ENCODE results near the gene SRC.

SRC gene

DNA sequence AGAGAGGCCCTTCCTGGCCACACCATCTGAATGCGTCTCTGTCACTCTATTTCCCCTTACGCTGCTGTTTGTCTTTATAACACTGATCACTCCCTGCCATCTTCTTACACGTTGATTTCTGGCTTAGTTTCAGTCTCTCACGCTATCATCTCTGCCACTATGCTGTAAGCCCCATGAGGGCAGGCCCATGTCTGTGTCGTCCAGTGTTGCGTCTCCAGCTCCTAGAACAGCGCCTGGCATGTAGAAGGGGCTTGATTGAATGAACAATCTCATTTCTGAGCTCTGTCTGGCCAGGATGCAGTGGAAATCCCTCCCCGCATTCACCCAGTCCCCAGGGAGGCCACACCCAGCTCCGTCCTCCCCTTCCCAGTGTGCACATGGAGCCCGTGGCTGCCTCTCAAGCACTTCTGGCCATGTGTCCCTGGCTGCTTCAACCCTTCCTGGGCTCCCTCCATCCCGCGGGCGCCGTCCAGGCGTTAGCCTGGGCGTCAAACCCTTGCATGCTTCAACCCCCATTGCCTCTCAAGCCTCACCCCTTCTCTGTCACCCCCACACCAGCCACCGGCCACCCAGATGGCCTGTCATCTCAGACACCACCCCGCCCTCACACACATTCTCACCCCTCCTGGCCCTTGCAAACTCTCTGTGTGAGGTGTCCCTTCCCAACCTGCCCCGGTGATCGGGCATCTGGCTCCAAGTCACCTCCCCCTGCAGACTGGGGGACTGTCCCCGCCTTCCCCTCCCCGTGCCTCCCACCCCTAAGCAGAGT lies 71.1 kb downstream of the SRC start:
- no peak for DNase-seq

DNA sequence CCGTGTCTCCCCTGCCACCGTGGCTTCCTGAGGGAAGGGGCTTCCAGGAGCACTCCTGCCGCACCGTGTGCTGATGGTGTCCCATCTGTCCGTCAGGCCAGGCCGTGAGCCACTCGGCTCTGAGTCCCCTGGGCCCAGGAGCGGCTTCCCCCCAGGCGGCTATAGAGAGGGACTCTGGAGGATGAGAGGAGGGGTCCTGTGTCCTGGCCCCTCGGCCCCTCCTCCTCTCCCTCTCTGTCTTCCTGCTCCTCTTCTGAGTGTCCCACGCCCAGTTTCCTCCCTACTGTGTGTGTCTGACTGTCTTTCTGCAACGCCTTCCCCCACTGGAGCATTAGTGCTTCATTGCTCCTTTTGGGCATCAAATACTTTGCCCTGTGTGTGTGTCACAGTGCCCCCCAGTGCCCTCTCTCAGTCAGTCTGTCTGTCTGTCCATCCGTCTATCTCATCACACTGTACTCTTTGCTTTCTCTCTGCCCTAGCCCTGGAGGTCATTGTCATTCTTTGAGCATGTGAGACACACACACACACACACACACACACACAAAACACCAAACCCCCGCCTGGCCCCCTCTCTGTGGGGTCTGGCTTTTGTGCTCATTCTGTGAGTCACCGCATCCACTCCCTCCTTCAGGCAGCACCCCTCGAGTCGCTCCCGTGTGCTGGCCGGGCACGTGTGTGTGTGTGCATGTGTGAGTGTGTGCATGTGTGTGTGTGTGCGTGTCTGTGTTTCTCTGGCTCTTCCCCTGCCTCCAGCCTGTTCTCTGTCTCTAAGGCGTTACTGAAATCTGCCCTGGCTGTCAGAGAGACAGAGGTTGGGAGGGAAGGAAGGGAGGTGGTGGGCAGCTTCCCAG lies 71.9 kb downstream of the SRC start:
- DNase-seq = no peak

DNA sequence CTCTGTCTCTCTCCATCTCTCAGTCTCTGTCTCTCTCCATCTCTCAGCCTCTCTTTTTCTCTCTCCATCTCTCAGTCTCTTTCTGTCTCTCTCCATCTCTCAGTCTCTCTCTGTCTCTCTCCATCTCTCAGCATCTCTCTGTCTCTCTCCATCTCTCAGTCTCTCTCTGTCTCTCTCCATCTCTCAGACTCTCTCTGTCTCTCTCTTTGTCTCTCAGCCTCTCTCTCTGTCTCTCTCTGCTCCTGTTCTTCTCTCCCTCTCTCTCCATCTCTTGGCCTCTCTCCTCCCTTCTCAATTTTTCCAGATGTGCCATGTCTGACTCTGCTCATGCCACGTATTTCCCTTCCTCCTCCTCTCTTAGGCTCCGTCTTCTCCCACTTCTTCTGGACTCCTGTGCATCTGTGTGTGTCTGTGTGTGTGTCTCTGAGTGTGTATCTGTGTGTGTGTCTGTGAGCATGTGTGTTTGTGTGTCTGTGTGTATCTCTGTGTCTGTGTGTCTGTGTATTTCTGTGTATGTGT lies 72.7 kb downstream of the SRC start:
- DNase-seq = no peak

DNA sequence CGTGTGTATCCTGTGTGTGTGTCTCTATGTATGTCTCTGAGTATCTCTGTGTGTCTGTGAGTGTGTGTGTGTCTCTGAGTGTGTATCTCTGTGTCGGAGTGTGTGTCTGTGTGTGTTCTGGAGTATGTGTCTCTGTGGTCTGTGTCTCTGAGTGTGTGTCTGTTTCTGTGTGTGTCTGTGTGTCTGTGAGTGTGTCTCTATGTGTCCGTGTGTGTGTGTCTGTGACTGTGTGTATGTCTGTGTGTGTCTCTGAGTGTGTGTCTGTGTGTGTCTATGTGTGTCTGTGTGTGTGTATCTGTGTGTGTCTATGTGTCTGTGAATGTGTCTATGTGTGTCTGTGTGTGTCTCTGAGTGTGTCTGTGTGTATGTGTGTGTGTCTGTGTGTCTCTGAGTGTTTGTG lies 73.4 kb downstream of the SRC start:
- DNase-seq = no peak

DNA sequence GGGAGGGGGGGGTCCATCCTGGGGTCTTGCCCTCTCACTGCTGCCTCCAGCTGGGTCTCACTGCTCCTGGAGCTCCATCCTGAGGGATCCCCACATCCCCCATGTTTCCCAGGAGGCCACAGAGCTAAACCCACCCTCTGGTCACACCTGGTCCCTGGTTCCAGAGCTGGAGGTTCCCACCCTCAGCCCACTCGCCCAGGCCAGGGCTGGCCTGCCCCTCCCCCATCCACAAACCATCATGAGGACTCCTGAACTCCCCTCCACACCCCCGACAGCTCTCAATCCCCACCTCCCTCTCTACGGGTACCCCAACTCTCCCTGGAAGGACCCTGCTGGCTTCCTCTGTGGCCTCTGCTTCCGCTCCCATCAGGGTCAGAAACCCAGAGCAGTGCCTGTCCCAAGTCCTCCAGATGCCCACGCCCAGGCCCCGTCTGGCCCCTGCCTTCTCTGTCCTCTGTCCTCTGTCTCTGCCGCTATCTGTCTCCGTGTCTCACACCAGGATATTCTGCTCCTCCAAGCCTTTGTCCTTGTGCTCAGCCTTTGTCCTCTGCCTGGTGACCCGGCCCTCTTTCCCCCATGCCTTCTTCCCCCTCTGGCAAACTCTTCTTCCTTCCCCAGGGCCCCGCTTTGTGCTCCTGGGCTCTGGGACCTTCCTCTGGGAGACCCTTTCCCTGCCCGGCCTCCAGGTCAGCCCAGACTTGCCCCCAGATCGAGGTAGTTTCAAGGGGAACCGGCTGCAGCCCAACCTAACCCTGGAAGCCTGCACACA lies 74.0 kb downstream of the SRC start:
- DNase-seq = no peak

DNA sequence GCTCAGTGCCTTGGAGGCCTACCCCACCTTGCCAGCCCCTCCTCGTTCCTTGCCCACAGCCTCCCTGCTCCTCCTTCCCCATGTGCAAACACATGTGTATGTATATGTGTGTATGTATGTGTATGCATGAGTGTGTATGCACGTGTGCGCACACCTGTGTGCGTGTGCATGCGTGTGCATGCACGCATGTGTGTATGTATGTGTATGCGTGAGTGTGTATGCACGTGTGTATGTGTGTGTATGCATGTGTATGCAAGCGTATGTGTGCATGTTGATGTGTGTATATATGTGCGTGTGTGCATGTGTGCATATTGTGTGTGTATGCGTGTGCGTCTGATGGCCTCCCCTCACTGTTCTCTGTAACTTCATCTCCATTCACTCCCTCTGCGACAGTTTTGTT lies 74.7 kb downstream of the SRC start:
- DNase-seq = no peak

DNA sequence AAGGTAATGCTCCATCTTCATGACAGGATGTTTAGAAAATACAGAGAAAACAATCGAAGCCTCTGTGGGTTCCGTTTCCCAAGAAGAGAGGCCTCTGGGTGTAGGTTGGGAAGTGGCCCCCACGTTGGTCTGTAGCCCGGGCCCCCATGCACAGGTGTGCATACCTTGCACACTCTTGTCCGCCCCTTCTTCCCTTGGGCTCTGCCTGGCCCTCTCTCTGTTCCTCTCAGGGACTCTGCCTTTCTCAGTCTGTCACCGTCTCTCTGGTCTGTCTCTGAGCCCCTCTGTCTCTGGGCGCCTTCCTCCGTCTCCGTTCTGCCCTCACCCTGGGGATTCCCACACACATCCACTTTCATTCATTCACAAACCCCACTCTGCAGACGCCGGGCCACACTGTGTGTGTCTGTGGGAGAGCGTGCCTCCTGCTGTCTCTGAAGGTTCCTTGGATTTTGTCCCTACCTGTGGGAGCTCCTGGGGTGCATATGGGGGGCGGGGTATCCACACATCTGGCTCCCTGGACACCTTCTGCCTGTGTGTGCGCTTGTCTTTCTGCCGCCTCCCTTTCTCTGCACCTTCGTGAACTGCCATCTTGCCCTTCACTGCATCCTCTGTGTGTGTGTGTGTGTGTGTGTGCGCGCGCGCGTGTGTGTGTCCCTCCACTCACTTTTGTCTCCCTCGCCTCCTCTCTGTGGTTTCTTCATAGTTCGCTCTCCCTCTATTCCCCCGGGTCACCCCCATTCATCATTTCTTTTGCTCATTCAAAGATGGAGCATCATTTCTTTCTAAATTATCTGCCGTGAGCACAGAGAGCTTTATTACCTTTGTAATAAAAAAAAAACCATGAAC lies 75.3 kb downstream of the SRC start:
- DNase-seq = no peak

DNA sequence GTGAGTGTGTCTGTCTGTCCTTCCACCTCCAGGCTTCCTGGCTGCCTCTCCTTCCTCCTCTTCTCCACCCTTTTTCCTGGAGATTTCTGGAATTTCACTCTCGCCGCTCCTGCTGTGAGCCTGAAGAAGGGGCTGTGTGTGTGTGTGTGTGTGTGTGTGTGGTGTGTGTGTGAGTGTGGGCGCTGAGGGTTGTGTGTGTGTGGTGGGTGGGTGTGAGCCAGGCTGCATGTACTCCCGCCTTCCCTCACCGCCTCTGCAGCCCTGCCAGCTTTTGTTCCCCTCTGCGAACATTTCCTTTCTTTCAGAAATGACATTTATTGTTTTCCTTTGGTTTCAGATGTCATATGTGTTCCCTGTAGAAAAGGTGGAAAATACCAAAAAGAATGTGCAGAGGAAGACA lies 76.0 kb downstream of the SRC start:
- no peak for DNase-seq

DNA sequence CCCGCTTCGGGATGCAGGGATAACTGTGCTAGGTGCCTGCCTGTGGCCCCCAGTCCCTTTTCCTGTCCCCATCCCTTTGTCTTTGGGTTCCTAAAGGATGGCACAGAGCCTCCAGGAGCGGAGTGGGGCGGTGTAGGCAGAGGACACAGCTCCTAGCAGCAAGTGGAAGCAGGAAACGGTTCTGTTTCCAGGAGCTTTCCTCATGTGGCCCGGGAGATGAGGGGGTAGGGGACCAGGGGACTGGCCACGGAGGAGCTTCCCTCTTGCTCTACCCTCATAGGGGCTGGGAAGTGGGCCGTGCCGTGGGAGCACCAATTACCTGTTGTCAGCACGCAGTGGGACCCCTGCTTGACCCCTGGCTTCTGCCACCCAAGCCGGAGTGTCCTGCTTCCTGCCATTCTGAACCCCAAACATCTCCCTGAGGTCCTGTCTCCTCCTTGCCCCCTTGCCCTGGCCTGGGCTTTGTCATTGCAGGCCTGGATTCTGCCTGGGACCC lies 76.9 kb downstream of the SRC start:
- no peak for DNase-seq

DNA sequence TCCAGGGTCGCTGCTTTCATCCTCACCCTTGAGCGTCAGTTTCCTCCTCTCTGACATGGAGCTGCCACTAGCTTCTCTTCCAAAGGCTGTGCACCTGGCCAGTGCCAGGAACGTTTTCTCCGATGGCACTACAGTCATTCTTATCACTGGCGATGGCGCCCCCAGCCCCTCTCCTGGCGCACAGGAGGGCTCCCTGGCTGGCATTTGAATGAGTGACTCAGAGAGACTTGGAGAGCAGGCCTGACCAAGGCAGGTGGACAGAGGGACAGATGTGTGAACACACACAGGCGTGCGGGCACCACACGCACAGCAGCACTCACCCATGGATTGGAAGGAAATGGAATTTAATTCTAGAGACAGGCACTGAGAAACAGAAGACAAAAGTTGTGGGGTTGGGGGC lies 77.6 kb downstream of the SRC start:
- no peak for DNase-seq

DNA sequence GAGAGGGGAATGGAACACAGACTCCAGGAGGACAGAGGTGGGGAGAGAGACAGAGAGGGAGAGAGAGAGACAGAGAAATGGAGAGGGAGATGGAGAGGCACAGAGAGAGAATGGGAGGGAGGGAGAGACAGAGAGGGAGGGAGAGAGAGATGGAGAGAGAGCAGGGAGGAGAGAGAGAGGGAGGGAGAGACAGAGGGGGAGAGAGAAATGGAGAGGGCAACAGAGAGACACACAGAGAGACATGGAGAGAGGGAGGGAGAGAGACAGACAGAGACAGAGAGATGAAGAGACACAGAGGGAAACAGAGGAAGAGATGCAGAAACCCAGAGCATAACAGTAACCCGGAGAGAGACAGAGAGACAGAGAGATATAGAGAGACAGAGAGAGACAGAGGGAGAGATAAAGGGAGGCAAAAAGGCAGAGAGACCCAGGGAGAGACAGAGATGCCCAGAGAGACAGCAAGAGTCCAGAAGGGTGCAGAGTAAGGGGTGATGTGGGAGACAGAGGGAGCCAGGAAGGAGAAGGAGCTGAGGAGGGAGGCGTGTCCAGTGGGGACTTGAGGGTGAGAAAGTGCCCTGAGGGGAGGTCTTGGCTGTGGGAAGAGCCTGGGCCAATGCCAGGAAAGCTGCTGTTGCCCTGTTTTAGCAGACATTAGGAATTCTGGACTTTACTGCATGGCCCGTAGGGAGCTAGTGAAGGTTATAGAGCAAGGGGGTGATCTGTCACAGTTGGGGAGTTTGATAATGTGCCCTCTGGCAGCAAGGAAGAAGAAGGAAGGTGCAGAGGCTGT lies 78.3 kb downstream of the SRC start:
- DNase-seq = no peak

DNA sequence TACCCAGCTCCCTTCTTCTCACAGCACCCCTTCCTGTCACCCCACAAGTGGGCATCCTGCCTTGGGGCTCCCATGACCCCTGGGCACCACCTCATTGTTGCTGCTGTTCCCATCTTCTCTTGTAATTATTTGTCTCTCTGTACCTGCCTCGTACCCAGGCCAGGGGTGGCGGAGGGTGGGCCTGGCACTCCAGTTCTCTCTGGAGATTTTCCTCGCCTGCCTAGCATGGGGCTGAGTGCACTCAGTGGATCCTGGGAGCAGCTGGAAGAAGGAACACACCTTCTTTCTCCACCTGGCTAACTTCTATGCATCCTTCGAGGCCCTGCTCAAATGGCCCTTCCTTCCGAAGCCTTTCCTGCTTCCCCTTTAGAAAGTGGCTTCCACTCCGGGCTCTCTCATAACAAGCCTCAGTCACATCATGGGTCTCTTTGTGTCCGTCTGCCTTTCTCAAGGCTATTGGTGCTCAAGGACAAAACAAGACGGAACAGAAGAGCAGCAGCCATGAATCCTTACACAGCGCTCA lies 79.2 kb downstream of the SRC start:
- DNase-seq = no peak

DNA sequence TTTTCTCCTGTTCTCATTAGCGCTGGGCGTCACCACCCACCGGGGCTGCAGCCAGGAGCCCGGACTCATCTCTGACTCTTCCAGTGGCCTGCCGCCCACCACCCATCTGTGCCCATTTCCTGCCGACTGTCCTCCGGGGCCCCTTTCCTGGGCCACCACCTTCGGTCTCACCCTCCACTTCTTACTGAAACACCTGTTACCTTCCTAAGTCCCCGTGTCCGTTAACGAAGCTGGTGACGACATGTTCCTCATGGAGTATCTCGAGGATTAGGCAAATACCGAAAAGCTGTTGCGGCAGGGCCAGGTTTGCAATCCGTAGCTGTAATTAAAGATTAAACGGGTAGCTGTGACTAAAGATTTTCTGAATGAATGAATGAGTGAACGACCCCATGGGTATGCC lies 80.2 kb downstream of the SRC start:
- DNase-seq = no peak

DNA sequence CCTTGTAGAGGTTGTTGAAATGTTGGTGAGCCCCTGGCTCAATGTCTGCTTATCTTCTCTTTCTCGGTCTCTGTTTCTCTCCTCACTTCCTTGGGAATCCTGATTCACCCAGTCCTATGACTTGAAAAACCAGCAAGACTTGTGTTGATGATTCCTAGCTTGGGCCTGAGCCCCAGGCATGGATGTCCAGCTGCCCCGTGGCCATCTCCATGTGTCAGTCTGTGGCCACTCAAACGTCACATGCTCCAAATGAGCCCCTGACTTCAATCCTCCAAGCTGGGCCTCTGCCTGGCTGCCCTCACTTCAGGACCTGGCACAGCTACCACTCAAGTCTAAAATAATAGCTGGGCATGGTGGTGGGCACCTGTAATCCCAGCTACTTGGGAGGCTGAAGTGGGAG lies 81.0 kb downstream of the SRC start:
- DNase-seq = no peak

DNA sequence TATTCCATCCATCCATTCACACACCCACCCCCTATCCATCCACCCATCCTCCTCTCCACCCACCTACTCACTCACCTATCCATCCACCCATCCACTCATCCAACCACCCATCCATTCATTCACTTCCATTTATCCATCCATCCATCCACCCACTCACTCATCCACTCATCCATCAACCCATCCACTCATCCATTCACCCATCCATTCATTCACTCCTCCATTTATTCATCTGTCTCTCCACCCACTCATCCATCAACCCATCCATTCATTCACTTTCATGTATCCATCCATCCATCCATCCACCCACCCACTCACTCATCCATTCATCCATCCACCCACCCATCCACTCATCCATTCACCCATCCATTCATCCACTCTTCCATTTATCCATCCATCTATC lies 84.1 kb downstream of the SRC start:
- DNase-seq = no peak

DNA sequence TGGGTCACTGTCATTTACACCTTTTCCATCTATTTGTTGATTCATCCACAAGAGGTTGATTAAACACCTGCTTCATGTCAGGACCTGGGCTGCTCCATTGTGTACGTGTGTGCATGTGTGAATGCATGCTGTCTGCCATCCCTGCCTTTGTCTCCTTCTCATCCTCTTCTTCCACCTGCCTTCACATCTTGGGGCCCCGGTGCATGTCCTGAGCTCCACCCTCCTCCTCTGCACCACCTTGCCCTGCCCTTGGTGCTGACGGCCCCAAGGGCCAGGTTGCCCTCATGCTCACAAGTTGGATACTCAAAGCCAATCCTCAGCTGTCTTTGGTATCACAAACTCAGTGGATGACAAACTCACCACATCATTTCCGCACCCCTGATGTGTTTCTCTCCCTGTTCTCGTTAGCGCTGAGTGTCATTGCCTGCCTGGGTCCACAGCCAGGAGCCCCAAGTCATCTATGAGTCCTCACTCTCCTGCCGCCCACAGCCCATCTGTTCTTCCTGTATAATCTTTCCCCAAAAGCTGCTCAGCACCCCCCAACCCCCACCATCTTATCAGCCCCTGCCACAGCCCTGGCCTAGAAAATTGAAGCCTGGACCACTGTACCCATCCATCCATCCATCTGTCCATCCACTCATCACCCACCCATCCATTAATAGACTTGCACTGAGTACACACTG lies 85.0 kb downstream of the SRC start:
- DNase-seq = no peak

DNA sequence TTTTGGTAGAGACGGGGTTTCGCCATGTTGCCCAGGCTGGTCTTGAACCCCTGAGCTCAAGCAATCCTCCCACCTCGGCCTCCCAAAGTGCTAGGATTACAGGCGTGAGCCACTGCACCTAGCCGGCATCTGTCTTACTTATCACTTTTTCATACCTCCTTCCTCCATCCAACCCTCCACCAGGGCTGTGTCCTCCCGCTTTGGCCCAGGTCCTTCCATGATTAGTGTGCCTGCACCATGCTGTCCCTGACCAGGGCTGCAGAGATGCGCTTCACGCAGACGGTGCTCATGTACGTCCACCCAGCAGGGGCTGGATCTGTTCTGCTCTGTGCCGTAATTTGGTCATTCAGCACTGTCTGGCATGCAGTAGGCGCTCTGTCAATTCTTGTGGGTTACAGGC lies 85.8 kb downstream of the SRC start:
- no peak for DNase-seq

DNA sequence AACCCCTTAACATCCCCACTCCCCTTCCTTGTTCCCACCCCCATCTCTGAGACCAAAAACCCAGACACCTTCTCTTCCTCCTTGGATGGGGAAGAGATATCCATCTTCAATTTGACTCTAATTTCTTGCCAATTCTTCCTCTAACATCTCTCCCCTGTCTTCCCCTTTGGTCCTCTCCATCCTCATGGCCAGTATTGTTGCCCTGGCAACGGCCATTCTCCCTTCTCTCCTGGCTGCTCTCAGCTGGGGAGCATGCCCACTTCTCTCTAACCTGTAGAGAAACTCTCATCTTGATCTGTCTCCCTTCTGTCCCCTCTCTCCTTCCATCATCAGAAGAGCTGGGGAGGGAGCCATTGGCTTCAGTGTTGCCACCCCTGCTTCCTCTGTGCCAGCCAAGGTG lies 86.7 kb downstream of the SRC start:
- DNase-seq = no peak

DNA sequence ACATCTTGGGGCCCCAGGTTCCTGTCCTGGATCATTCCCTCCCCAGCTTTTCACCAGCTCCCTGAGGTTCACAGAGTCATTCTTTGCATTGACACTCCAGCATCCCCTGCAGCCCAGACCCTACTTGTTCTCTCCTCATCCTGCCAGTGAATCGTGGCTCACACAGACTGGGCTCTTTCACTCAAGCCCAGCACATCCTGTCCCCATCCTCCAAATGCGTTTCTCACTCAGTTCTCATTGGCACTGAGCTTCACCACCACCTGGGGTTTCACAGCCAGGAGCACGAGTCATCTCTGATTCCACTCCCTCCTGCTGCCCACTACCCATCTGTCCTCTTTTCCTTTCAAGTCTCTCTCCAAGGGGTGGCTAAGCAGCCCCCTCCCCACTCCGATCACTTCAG lies 89.7 kb downstream of the SRC start:
- DNase-seq = no peak

DNA sequence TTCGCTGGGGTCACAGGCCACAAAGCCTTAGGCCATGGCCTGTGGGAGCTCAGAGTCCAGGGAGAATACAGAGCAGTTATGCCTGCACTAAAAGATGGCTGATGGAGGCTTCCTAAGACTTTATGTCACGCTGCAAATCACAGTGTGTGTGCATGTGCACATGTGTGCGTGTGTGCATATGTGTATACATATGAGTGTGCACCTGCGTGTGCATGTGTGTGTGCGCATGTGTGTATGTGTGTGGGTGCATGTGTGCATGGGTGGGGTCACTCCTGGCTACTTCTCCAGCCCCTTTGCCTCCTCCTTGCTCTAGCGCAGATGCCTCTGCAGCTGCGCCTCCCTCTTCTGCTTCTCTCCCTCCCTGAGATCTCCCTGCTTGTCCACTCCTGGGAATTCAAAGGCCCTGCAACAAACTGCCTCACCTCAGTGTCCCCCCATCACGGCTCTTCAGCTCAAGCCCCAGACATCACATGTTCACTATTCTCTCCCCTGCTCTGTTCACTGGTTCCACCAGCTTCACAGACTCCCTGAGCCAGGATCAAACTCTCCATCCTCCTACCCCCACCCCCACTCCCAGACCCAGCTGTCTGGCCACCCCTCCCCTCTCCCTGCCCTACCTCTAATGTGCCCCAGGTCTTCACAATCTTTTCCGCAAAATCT lies 90.7 kb downstream of the SRC start:
- DNase-seq = no peak

Data from CD4-positive, alpha-beta T cell treated with Interleukin-10 for 1 hour (primary cell).